ENCODE measurements around the gene RAB26.
"Not testable (repeated sequence)": the region's sequence is repeated elsewhere in the genome, so short reads cannot be mapped to it uniquely, and the experiment has no call there.

RAB26 gene

DNA sequence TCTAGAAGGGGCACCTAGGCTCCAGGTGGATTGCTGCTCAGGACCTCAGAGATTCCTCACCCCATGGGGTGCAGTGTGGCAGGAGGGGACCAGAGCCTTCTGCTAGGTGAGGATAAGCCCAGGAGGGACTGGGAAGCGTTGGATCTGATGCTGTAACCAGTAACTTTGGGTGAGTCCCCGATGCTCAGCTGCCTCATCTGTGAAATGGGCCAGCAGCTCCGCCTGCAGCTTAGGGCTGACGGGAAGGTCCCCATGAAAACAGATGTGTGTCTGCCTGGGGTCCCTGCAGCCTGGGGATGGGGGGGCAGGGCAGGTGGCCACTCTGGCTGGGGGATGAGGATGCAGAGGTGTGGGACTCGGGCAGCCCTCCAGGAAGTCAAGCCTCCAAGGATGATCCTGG, 50.7 kb downstream of the RAB26 start:
- DNase-seq = no peak

DNA sequence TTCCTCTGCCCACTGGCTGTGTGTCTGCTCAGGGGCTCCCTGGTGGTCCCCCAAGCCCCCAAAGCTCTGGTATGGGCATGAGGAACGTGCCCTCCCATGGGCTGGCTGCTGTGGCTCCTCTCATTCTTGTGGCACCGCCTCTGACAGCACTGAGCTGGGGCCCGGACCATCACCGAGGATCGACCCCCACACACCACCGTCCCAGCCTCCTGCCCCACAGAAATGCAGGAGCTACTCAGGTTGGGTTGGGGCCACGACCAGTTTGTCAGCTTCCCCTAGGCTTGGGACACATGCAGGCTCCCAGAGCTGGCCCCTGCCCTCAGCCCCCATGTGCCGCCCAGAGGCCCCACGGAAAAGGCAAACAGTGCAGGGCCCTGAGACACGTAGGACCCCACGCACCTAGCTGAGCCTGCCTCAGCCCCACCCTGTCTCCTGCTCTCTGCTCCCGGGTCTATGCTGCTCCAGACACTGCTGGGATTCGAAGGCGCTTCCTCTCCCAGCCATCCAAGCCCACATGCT, 51.3 kb downstream of the RAB26 start:
- DNase-seq = no peak

DNA sequence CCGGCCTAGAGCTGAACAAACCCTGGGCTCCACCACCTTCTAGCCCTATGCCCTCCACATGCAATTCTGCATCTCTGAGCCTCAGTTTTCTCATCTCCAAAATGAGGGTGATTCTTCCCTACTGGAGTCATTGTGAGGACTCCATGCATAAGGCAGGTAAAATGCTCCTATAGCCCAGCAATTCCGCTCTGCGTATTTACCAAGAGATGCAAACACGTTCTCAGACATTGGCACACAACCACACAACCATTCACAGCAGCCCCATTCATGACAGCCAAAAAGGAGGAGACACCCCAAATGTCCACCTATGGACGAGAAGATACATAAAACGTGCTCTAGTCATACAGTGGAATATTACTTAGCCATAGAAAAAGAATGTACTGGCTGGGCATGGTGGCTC, 51.9 kb downstream of the RAB26 start:
- no peak for DNase-seq

DNA sequence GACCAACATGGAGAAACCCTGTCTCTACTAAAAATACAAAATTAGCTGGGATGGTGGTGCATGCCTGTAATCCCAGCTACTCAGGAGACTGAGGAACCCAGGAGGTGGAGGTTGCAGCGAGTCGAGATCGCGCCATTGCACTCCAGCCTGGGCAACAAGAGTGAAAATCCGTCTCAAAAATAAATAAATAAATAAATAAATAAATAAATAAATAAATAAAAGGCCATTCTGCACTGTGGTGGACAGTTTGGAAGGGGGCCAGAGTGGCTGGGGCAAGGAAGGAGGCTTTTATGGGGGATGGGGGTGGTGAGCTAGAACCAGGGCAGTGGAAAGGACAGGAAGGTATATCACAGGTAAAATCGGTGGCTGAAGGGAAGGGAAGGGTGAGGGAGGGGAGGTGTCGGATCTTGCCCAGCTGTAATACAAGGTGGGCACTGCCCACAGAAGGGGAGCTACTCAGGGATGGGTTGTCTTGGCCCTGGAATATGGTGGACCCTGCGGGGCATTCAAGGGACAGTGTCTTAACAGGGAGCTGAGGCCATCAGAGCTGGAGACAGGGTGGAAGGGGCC, 54.8 kb downstream of the RAB26 start:
- DNase-seq = not testable (repeated sequence)
